C4-2B (cell line): ENCODE results near the gene CSN1S1.

Experiments
- ZFX ChIP-seq: fragments of 450-650 bp; IDR thresholded peaks from 2 replicates; pipeline ENCODE4 v1.6.1; 2017
- TF ChIP-seq, protein P1 (sequence below): fragments of 450-650 bp; conservative IDR thresholded peaks from 2 replicates; pipeline ENCODE4 v1.5.1; 2017; ENCODE audit warnings: mild to moderate bottlenecking

- TF ChIP-seq, protein P1, sequence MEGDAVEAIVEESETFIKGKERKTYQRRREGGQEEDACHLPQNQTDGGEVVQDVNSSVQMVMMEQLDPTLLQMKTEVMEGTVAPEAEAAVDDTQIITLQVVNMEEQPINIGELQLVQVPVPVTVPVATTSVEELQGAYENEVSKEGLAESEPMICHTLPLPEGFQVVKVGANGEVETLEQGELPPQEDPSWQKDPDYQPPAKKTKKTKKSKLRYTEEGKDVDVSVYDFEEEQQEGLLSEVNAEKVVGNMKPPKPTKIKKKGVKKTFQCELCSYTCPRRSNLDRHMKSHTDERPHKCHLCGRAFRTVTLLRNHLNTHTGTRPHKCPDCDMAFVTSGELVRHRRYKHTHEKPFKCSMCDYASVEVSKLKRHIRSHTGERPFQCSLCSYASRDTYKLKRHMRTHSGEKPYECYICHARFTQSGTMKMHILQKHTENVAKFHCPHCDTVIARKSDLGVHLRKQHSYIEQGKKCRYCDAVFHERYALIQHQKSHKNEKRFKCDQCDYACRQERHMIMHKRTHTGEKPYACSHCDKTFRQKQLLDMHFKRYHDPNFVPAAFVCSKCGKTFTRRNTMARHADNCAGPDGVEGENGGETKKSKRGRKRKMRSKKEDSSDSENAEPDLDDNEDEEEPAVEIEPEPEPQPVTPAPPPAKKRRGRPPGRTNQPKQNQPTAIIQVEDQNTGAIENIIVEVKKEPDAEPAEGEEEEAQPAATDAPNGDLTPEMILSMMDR: no peak
- no peak for TF ChIP-seq ZFX
These were observed at the start of gene CSN1S1 for GRCh38 chr4:69930768-69931167.
